Retinal pigment epithelial cell (primary cell): ENCODE data around the gene NTRK1.

Experiments used
- DNase-seq: peaks from one replicate; pipeline ENCODE4 v3.0.0-alpha.2; 2010; ENCODE audit warnings: low read depth
- H3K4me3 ChIP-seq: 2 replicates; pipeline ENCODE4 v1.5.1; 2011; ENCODE audit warnings: mild to moderate bottlenecking, low read length, control low read depth, moderate library complexity
- TF ChIP-seq, protein P1 (sequence below): conservative IDR thresholded peaks from 2 replicates; pipeline ENCODE4 v1.5.1; 2011; ENCODE audit warnings: low read depth, low read length, control low read depth, inconsistent platforms

Gene NTRK1

DNA sequence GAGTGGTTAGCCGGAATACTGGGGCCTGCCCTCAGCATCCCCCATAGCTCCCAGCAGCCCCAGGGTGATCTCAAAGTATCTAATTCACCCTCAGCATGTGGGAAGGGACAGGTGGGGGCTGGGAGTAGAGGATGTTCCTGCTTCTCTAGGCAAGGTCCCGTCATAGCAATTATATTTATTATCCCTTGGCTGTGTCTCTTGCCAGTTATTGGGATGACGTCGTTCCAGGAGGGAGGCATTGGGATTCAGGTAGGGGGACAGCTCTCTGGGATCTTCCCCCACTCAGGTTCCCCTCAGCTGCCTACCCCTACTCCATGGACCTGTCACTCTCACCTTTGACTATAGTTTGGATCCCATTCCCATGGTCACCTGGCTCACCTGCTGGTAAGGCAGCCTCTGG, 21.0 kb downstream of the NTRK1 start:
- no peak for DNase-seq
- H3K4me3 ChIP-seq = no peak overlapping the region
- TF ChIP-seq, protein P1, sequence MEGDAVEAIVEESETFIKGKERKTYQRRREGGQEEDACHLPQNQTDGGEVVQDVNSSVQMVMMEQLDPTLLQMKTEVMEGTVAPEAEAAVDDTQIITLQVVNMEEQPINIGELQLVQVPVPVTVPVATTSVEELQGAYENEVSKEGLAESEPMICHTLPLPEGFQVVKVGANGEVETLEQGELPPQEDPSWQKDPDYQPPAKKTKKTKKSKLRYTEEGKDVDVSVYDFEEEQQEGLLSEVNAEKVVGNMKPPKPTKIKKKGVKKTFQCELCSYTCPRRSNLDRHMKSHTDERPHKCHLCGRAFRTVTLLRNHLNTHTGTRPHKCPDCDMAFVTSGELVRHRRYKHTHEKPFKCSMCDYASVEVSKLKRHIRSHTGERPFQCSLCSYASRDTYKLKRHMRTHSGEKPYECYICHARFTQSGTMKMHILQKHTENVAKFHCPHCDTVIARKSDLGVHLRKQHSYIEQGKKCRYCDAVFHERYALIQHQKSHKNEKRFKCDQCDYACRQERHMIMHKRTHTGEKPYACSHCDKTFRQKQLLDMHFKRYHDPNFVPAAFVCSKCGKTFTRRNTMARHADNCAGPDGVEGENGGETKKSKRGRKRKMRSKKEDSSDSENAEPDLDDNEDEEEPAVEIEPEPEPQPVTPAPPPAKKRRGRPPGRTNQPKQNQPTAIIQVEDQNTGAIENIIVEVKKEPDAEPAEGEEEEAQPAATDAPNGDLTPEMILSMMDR = no peak

DNA sequence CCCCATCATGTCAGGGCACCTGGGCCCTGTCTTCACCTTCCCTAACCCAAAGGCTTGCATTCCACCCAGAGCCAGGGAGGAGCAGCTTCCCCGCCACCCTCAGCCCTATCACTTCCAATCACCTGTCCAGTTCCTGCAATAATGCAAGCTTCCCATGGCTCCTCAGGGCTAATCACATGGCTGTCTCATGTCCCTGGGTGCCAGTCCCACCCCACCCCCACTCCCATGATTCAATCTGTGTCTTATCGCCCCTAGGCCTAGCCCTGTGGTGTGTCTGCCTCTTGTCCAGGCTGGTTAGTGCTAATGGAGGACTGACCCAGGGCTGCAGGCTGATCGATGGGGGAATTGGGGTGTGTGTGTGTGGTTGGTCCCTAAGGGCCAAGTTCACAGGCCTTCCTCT, 21.9 kb downstream of the NTRK1 start:
- no peak overlapping the region for H3K4me3 ChIP-seq
- TF ChIP-seq, protein P1 = no peak
- DNase-seq = no peak

- no peak for DNase-seq
- H3K4me3 ChIP-seq = no peak overlapping the region
- TF ChIP-seq, protein P1 = no peak
These were observed 23.3 kb downstream of the NTRK1 start for GRCh38 chr1:156883919-156884318.

- no peak for DNase-seq
- no peak overlapping the region for H3K4me3 ChIP-seq
- TF ChIP-seq, protein P1 = no peak
These were observed 24.0 kb downstream of the NTRK1 start for GRCh38 chr1:156884560-156885184.

DNA sequence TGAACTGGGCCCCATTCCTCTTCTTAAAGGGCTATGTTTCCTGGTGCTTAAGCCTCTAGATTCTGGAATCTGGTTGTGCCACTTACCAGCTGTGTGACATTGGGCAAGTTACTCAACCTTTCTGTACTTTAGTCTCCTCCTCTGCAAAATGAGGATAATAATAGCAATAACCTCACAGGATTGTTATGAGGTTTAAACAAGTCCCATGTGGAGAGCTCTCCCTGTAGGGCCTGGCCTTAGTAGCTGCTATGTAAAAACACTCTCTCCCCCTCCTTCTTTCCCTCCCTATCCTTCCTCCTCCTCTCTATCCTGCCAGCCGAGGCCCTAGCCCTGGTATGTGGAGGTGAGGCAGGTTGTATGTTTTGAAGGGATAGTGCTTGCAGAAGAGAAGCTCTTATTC, 24.6 kb downstream of the NTRK1 start:
- TF ChIP-seq, protein P1 = no peak
- no peak overlapping the region for H3K4me3 ChIP-seq
- no peak for DNase-seq

- TF ChIP-seq, protein P1 = no peak
- DNase-seq = no peak
- no peak overlapping the region for H3K4me3 ChIP-seq
These were observed 25.3 kb downstream of the NTRK1 start for GRCh38 chr1:156885880-156886355.

DNA sequence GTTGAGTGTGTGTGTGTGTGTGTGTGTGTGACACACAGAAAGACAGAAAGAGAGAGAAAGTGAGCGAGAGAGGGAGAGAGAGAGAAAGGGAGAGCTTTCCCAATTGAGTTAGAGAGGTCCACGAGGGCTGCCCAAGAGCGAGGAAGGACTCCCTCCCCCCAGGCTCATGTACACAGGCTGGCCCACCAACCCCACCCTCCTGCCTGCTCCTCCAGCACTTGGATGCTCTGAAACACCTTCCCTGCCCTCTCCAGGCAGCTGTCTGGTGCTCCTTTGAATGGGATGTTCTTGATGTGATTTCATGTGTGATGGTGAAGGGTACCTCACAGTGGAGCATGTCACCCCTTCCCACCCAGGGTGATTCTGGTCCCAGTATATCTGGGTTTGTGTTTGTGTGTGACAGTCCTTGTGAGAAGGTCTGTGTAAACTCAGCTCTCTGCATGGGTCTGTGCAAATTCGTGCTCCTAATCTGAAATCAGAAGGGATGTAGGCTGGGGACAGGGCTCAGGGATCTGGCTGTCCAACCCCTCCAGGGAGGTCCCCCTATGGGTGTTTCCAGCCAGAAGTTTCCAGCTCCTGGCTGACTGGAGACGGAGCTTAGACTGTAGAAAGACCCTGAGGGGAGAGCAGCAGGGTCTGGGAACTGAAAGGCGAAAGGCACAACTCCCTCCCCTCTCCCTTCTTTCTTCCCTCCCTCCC, 26.1 kb downstream of the NTRK1 start:
- DNase-seq = no peak
- TF ChIP-seq, protein P1 = no peak
- no peak overlapping the region for H3K4me3 ChIP-seq
